Prostate gland (tissue), 2 donors: ENCODE data around the gene ASPSCR1.

Experiments used
- CTCF ChIP-seq, 4 experiments: fragments of 200-600 bp in 2 of 4; fragments of 450-650 bp in 2 of 4; sonication (generic) in 2 of 4; IDR thresholded peaks; 1 replicate in 3 of 4; 2 replicates in 1 of 4; pipeline ENCODE4 v1.5.1; 2016 to 2019; ENCODE audit warnings: antibody characterized with exemption in 4 of 4, mild to moderate bottlenecking in 2 of 4, moderate library complexity in 2 of 4
- POLR2A ChIP-seq: fragments of 450-650 bp; IDR thresholded peaks from one replicate; pipeline ENCODE4 v1.6.1; 2016; ENCODE audit warnings: antibody characterized with exemption, mild to moderate bottlenecking
- POLR2AphosphoS5 ChIP-seq: sonication (generic); formaldehyde crosslinking; IDR thresholded peaks from one replicate; pipeline ENCODE4 v1.6.1; 2017; ENCODE audit warnings: antibody characterized with exemption

GRCh38 chr17:81995463-81996231 lies 18.2 kb downstream of the ASPSCR1 start:
- TF ChIP-seq CTCF (IDR thresholded peaks at IDR 0.05) (no peak), POLR2A (no peak), POLR2AphosphoS5 (no peak)
